ENCODE measurements around the gene PTPN13. TPM values are rescaled to one million over a fixed set of nuclear protein-coding genes. Genes with fewer than 3 reads are reported as not detected.
A peak's percentile ranks its signal among the peaks of the same experiment; 100 is the strongest.

PTPN13 gene
- total RNA-seq, 1 experiment from 2014 or later = 5.9 TPM

DNA sequence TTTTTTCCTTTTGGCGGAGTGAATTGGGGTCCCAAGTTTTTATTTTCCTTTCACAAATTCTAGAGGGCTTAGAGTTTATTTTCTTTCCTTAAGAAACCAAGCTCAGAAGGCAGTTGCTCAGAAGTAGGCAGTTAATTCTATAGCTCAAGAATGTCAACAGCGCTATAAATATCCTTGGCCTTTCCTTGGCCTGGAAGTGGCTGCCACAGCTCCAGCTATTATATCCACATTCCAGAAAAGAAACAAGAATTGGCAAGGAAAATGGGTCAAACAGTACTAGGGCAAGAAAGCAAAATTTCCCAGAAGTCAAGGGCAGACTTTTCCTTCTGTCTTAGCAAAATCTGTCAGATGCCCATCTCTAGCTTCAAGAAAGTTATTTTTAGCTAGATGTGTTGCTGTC is 224.1 kb downstream of the PTPN13 start:
- no peak for DNase-seq (ENCODE audit: low spot score)

DNA sequence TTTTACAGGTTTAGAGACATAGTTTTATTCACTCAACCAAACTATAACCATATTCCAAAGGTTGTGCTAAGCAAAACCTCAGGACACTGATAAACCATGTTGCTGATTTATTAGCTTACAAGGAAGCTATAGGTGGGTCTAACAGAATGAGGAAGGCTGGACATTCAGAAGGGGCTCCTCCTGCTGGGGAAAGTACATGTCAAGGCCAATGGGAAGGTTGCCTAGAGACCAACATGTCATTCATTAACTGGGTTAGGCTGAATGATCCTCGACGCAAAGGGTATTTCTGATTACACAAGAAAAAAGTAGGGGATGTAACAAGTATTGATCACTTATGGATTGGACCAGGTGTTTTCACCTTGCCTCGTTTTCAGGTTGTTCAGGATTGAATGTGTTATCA is 224.7 kb downstream of the PTPN13 start:
- DNase-seq (ENCODE audit: low spot score) = no peak

DNA sequence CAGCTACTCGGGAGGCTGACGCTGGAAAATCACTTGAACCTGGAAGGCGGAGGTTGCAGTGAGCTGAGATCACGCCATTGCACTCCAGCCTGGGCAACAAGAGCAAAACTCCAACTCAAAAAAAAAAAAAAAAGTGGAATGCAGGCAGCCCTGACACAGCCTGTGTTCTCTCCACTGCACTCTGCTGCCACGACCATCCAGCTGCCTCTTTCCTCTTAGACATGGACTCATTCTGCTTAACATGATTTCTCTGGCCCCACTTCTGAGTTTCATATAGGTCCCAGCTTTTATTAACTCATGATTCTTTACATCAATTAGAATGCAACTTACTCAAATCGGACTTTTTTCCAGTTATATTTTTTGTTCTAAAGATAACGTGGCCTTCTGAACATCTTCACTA is 225.4 kb downstream of the PTPN13 start:
- DNase-seq (ENCODE audit: low spot score) = no peak

DNA sequence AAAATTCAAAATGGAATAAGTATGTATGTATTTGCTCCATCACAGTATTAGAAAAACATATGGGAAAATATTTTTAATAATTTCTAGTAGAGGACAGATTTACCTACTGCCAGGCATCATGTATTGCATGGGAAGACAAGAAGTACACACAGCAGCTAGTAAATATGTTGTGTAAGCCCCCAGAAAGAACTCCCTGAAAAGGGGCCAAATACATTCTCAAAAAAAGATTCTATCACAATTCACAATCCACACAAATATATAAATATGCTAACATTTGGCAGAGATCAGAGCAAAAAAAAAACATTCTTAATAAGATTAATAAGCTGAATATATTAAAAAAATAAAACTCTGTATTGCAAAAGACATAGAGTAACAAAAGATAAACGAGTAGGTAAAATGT is 227.0 kb downstream of the PTPN13 start:
- no peak for DNase-seq (ENCODE audit: low spot score)

GRCh38 chr4:86822136-86822535 is 228.0 kb downstream of the PTPN13 start:
- DNase-seq (ENCODE audit: low spot score) = no peak

DNA sequence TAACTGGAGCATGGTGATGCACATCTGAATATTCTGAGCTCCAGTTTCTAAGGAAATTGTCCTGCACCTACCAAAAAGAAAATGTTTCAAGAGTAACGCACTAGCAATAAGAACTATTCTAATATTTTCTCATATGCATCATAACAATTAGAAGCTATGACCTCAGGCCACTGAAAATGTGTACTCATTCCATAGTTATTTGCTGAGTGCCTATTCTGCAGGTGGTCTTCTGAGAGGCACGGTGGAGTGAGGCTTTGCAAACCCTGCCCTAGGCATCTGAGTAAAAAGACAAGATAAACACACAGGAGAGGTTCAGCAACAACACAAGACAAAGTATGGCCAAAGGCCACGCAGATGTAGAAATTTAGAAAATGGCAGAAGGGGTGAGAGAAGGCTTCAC is 231.4 kb downstream of the PTPN13 start:
- no peak for DNase-seq (ENCODE audit: low spot score)

GRCh38 chr4:86831262-86832130 is 237.4 kb downstream of the PTPN13 start:
- DNase-seq (ENCODE audit: low spot score) = peak; percentile 65

DNA sequence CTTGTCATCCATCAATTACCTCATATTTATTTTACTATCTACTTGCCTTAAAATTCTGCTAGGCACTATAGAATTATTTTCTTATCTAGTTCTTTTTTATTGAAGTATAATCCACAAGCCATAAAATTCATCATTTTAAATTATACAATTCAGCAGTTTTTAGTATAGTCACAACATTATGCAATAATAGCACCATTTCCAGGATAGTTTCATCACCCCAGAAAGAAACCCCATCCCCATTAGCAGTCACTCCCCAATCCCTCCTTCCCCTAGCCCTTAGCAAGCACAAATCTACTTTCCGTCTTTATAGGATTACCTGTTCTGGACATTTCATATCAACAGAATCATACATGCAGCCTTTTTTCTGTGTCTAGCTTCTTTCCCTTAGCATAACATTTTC is 239.5 kb downstream of the PTPN13 start:
- no peak for DNase-seq (ENCODE audit: low spot score)

DNA sequence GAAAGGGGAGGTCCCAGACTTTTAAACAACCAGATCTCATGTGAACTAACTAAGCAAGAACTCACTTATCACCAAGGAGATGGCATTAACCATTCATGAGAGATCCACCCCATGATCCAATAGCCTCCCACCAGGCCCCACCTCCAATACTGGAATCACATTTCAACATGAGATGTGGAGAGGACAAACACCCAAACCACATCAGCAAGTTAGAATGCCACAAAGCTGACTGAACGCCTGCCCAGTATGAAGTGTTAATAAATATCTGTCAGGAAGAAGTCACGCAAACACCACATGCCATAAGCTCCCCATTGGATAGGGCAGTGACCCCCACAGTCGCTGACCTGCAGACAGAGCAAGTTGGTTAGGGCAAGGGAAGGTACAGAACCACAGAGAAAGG is 240.8 kb downstream of the PTPN13 start:
- no peak for DNase-seq (ENCODE audit: low spot score)

GRCh38 chr4:86835677-86836076 is 241.6 kb downstream of the PTPN13 start:
- DNase-seq (ENCODE audit: low spot score) = no peak

- DNase-seq (ENCODE audit: low spot score) = no peak
Measured at GRCh38 chr4:86837691-86838503, 243.8 kb downstream of the PTPN13 start.

- DNase-seq (ENCODE audit: low spot score) = no peak
Measured at GRCh38 chr4:86840858-86841257, 246.7 kb downstream of the PTPN13 start.

DNA sequence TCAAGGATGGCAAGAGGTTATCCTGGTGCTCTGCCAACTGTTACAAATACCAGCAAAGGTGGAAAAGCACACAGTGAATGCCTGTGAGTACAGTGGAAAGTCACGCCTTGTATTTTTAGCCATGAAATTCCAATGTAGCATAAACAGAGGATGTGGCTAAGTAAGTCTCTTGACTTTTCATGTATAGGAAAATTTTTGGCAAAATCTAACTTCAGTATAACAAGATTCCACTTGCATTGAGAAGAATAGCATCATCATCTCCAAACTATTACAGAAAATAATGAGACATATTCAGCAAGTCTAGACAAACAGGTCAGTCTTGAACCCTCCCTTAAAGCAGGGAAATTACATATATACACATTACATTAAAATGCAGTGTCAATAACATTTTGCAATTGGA is 247.2 kb downstream of the PTPN13 start:
- no peak for DNase-seq (ENCODE audit: low spot score)

DNA sequence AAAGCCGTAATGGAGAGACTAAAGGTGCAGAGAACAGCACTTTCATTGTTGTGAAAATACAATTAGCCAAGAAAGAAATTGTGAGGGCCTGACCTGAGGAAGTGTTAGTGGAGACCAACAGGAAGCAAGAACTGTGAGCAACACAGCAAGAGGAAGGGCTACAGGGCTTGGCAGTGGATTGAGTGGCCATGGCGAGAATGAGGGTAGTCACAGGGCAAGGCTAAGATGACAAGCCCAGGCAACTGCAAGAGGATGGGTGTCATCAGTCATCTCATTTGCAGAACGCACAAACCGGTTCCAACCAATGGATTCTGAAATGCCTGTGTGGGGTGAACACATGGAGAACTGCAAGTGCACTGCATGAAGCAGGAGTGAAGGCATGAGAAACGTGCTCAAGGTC is 251.5 kb downstream of the PTPN13 start:
- DNase-seq (ENCODE audit: low spot score) = no peak

- DNase-seq (ENCODE audit: low spot score) = no peak
Measured at GRCh38 chr4:86846921-86847320, 252.8 kb downstream of the PTPN13 start.

GRCh38 chr4:86847571-86847970 is 253.5 kb downstream of the PTPN13 start:
- DNase-seq (ENCODE audit: low spot score) = no peak

DNA sequence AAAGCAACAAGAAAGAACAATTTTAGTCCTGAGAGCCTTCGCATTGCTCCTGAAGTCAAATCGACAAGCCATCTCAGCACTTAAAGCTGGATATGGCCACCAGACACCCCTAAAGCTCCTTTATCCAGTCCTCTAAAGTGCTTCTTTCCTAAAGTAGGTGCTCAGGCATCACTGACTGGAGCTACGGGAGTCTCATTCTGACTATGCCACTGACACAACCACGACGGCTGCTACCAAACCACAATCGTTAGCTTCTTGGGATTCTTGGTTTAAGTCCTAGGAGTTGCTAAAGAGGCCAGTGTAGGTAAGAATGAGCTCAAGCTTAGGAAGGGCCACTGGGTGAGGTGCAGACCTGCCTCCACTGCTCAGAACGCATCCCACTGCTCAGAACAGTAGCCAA is 254.0 kb downstream of the PTPN13 start:
- DNase-seq (ENCODE audit: low spot score) = no peak

DNA sequence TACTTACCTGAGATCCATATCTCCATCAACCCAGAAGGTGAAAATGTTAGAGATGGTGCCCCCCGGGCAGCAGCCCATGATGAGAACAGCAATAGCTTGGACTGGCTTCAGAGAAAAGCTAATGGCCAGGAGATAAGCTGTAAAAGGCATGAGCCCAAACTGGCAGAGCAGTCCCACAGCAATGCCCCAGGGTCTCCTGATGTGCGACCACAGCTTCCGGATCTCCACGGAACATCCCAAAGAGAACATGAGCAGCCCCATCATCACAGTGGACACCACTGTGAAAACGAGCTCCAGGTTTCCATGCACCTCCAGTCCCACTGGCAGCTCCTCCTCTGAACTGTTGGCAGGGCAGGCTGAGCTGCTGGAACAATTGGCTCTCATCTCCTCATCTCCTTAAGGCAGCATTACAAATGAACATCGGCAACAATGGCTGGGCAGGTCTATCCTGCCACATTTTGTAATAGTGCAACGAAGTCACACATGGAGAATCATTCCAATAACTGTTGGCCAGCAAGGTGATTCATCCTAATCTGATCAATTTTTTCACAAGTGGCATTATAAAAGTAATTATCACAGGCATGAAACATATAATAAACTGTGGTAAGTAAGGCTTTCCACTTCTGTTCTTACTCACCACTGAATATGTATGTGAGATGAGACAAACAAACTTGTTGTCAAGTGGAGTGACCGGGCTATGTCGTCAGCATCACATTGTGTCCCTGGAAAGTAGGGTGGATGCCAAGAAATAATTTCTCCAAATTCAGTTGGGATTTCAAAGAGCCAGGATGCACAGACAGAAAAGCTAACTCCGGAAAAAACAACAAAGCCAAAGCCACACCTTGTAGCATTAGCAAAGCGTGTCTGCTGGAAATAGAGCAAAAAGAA is 254.9 kb downstream of the PTPN13 start, which contains the start of gene SLC10A6:
TSS of gene SLC10A6 (minus strand) at position 653 of the 888 bp plus-strand sequence. CDS start at position 384, 269 bp downstream.
- no peak for DNase-seq (ENCODE audit: low spot score)

GRCh38 chr4:86853209-86853608 is 259.1 kb downstream of the PTPN13 start:
- DNase-seq (ENCODE audit: low spot score) = no peak

DNA sequence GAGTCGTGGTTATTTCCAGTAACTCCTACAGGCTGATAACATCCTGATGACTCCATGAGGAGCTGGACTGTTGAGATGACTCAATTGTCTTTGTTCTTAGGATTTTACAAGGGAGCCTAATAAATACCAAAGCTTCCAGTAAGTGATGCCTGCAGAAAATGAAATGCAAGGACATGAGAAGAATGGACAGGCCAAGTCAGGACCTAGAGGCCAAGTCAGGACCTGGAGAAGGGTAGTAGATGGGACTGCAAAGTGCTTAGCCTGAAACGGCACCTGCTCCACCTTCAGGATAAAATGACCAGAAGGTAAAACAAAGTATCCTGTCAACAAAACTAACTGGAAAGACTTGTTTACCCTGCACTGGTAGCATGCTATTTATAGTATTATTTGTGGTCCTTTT is 261.5 kb downstream of the PTPN13 start:
- peak; percentile 60 for DNase-seq (ENCODE audit: low spot score)

- DNase-seq (ENCODE audit: low spot score) = no peak
Measured at GRCh38 chr4:86856896-86857295, 262.8 kb downstream of the PTPN13 start.
